HG03354 (cell line): ENCODE data around the gene TSNAXIP1.

Experiments used
- ATAC-seq: cut with Tn5 transposase; IDR thresholded peaks from one replicate; pipeline ENCODE4 v1.9.1; 2021; ENCODE audit warnings: mild to moderate bottlenecking; ENCODE audit not compliant: unreplicated experiment, poor library complexity, severe bottlenecking

TSNAXIP1 gene

DNA sequence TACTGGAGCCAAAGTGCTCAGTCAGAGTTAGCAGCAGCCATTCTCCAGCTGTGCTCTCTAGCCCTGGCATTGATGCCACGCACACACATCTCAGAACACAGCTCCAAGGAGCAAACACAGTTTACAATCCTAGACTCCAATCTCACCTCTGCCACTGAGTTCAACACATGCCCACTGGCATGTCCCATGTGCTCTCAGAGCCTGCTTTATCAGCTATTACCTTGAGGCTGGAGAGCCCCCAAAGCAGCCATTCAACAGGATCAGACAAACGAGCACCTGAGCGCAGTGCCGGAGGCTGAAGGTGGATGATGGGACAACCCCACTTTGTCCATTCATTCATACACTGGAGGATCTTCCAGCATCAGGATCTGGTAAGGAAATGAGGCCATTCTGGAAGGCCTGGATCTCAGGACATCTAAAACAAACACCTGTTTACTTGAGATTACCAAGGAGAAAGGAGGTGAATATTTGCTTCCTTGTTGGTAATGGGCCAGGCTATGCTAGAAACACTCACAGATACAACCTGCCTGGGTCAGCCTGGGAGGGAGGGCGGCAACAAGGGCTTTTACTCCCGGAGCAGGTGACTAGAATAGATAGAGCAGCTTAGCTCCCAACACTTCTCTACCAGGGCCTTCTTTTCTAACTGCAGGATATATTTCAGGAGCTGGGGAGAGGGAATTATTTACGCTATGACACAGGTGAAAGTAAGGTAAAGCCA is 25.7 kb upstream of the TSNAXIP1 start:
- no peak for ATAC-seq

DNA sequence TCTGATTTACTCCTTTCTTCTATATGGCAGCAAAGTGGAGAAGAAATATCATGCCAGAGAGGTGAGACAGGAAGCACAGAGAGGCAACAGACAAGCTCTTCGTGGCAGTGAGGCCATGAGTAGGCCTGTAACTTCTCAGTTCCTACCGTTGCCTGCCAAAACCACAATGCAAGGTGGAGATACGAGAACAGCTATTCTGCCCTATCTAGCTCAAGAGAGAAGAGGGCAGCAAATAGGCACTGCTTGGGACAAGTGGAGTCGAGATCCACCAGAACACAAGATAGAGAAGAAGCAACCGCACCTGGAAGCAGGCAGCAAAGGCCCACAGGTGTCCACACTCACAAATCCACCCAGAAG is 25.1 kb upstream of the TSNAXIP1 start:
- ATAC-seq: no peak

- no peak for ATAC-seq
Measured at GRCh38 chr16:67782567-67783352, 23.9 kb upstream of the TSNAXIP1 start.

GRCh38 chr16:67783353-67783725 is 23.4 kb upstream of the TSNAXIP1 start:
- ATAC-seq: no peak

DNA sequence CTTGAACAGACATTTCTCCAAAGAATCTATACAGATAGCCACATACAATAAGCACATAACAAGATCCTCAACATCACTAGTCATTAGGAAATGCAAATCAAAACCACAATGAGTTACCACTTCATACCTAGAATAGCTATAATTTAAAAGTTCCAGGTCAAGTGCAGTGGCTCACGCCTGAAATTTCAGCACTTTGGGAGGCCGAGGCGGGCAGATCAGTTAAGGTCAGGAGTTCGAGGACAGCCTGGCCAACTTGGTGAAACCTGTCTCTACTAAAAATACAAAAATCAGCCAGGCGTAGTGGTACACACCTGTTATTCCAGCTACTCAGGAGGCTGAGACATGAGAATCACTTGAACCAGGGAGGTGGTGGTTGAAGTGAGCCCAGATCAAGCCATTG is 20.2 kb upstream of the TSNAXIP1 start:
- no peak for ATAC-seq

DNA sequence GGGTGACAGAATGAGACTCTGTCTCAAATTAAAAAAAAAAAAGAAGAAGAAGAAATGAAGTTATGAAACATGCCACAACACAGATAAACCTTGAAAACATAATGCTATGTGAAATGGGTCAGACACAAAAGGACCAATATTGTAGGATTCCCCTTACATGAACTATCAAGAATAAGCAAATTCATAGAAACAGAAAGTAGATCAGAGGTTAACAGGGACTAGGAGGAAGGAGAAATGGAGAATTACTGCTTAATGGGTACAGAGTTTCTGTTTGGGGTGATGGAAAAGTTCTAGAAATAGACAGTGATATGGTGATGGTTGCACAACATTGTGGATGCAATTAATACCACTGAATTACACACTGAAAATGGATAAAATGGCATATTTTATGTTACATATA is 16.6 kb upstream of the TSNAXIP1 start:
- ATAC-seq: no peak

DNA sequence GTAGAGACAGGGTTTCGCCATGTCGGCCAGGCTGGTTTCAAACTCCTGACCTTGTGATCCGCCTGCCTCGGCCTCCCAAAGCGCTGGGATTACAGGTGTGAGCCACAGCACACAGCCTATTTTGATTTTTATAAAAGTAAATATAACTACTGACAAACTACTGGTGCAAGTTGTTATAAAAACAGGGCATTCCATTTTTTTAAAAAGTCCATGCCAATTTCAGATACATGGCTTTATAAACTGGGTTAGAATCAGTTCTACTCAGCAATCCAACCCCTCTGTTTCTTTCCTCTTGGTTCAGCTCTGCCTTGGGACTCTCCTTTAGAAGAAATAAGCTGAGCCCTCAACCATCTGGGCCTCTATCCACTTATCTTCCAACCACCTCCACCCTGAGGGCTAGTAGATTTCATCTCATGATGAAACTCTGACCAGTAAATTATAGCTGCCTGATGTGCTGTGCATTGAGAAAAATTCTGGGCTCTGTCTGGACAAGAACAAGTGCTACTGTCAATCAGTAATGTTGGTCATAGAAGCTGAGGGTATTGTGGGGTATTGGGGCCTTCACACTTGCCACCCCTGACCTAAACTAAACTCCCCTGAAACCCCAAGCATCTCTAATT is 10.5 kb upstream of the TSNAXIP1 start:
- ATAC-seq: no peak

DNA sequence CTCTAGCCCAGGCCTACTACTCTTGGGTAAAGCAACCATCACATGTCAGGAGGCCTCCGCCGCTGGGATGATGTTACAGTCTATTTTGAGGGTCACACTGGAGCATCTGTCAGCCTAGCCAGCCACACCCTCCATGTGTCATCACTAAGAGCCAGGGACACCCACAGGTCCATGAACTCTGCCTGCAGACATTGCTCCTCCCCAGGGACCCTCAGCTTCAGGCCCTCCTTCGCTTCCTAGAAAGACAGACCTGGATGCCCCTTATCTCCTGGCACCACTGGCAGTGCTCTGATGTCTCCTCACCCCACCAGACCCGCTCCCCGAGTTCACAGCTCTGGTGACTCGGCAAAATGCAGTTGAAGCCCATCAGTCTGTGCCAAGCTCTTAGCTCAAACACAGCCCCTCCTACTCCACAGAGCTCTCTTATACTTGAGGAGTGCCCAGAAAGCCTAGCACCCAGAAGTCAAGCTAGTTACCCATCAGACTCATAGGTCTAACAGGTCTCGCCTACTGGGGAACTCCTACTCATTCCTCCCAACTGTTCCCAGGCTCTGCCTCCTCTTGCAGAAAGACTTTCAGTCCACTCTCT is 6.3 kb upstream of the TSNAXIP1 start:
- no peak for ATAC-seq

- ATAC-seq: no peak
Measured at GRCh38 chr16:67801241-67801640, 5.4 kb upstream of the TSNAXIP1 start.

DNA sequence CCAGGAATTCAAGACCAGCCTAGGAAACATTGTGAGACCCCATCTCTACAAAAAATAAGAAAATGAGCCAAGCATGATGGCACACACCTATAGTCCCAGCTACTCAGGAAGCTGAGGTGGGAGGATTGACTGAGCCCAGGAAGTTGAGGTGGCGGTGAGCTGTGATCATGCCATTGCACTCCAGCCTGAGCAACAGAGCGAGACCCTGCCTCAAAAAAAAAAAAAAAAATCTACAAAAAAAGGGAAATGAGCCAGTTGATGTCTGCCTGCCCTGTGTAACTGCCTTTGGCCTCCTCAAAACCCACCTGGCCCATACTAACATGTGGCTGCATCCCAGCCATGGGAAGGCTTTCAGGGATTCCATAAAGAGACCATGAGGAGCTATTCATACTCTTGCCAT is 4.8 kb upstream of the TSNAXIP1 start:
- no peak for ATAC-seq

DNA sequence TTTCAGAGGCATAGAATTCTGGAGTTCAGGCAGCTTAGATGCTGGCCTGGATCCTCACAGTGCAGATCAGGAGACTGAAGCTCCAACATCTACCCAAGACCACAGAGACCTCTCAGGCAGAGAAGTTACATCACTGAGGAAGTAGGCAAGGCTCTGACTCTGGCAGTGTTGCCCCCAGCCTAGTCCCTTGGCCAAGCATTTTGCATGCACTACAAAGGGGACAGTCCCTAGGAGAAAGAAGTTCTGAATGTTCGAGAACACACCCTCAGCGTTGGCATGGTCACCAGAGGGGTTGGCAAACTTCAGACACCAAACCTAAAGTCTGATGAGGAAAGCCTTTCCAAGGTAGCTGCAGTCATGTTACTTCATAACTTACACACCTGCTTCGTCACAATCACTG is 2.8 kb upstream of the TSNAXIP1 start:
- ATAC-seq: no peak

DNA sequence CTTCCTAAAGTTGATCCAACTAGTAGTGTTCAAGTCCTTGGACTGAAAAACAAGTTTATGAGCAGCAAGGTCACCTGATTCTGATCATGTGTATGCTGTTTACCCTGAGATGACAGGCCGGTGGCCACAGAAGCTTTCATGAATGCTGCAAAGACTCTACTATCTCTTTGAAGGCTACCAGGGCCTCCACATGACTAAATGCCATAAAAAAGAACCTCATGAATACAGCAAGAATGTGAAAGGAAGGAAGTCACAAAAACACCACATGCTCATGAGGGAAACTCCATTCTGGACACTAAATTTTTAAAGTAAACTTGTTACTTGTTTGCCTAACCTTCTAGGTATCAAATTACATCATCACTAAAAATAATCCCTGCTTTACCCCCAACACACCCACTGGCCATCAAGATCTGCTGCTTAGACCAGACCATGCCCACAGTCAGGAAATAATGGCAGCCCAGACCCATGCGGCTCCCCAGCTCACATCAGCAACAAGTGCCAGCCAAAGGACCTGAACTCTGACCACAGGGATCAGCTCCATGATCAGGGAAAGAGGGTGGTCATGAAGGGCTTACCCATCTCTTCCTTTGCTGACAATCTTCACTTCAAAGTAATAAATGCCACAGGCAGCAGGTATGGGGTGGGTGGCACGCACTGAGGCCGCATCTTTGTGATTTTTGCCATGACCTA is 1.7 kb upstream of the TSNAXIP1 start:
- ATAC-seq: no peak

GRCh38 chr16:67805718-67806427 is 816 bp upstream of the TSNAXIP1 start:
- ATAC-seq: peak; percentile 2

DNA sequence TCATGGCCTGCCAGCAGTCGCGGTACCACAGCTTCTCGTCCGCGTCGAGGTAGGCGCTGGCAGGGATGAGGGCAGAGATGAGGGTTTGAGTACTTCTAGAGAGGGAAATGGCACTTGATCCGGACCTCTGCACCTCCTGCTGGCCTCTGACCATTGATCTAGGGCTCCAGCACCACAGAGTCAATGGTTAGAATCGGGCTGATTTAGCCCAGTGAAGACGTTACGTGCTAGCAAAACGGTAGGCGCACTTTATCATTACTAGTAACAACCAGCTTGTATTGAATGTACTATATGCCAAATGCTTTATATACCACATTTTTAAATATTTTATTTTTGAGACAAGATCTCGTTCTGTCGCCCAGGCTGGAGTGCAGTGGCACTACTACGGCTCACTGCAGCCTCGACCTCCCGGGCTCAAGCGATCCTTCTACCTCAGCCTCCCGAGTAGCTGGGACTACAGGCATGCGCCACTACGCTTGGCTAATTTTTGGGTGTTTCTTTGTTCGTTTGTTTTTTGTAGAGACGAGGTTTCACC is 526 bp downstream of the TSNAXIP1 start:
- ATAC-seq: no peak

- ATAC-seq: no peak
Measured at GRCh38 chr16:67811899-67812298, 5.2 kb downstream of the TSNAXIP1 start.

- no peak for ATAC-seq
Measured at GRCh38 chr16:67814567-67814966, 7.9 kb downstream of the TSNAXIP1 start.

- no peak for ATAC-seq
Measured at GRCh38 chr16:67820608-67821259, 14.0 kb downstream of the TSNAXIP1 start.

GRCh38 chr16:67822511-67822910 is 15.8 kb downstream of the TSNAXIP1 start:
- ATAC-seq: no peak

GRCh38 chr16:67825119-67825518 is 18.4 kb downstream of the TSNAXIP1 start:
- ATAC-seq: no peak
